ENCODE results near the gene PSD.
A peak's percentile ranks its signal among the peaks of the same experiment; 100 is the strongest.

The PSD gene

GRCh38 chr10:102400598-102401341 is 17.8 kb downstream of the PSD start:
- no peak overlapping the region for H3K27ac ChIP-seq (ENCODE audit: low read depth, low read length)
- H3K9me3 ChIP-seq (ENCODE audit: control insufficient read depth in 5 of 5, low read length in 5 of 5), result no peaks in the 10 kb centered on the region
- no peaks in the 10 kb centered on the region for H3K27me3 ChIP-seq (ENCODE audit: control insufficient read depth in 5 of 5, insufficient read depth in 4 of 5, low read length in 5 of 5)
- H3K4me1 ChIP-seq (ENCODE audit: control insufficient read depth in 5 of 5, insufficient read depth in 5 of 5, low read length in 5 of 5), result peaks cover 3 to 35% (median 25%) of the 10 kb centered on the region in 5 donors
- H3K36me3 ChIP-seq (ENCODE audit: control insufficient read depth in 5 of 5, insufficient read depth in 5 of 5, low read length in 5 of 5), result peaks cover 0 to 53% (median 44%) of the 10 kb centered on the region in 5 donors
- H3K9ac ChIP-seq (ENCODE audit: low read length in 5 of 5), result no peak overlapping the region
- H3K4me3 ChIP-seq (ENCODE audit: low read depth in 1 of 5, low read length in 5 of 5), result no peak overlapping the region

GRCh38 chr10:102400076-102400475 is 18.5 kb downstream of the PSD start:
- no peaks in the 10 kb centered on the region for H3K27me3 ChIP-seq (ENCODE audit: control insufficient read depth in 5 of 5, insufficient read depth in 4 of 5, low read length in 5 of 5)
- no peak overlapping the region for H3K27ac ChIP-seq (ENCODE audit: low read depth, low read length)
- peaks cover 0 to 53% (median 44%) of the 10 kb centered on the region in 5 donors for H3K36me3 ChIP-seq (ENCODE audit: control insufficient read depth in 5 of 5, insufficient read depth in 5 of 5, low read length in 5 of 5)
- H3K9ac ChIP-seq (ENCODE audit: low read length in 5 of 5), result peak overlapping the region in 2 of 5 donors; percentile 43 to 68
- H3K4me1 ChIP-seq (ENCODE audit: control insufficient read depth in 5 of 5, insufficient read depth in 5 of 5, low read length in 5 of 5), result peaks cover 3 to 37% (median 28%) of the 10 kb centered on the region in 5 donors
- no peaks in the 10 kb centered on the region for H3K9me3 ChIP-seq (ENCODE audit: control insufficient read depth in 5 of 5, low read length in 5 of 5)
- H3K4me3 ChIP-seq (ENCODE audit: low read depth in 1 of 5, low read length in 5 of 5), result peak overlapping the region in 1 of 5 donors; percentile 68

- peak overlapping the region; percentile 70 for H3K27ac ChIP-seq (ENCODE audit: low read depth, low read length)
- H3K36me3 ChIP-seq (ENCODE audit: control insufficient read depth in 5 of 5, insufficient read depth in 5 of 5, low read length in 5 of 5), result peaks cover 0 to 53% (median 44%) of the 10 kb centered on the region in 5 donors
- H3K4me3 ChIP-seq (ENCODE audit: low read depth in 1 of 5, low read length in 5 of 5), result peak overlapping the region; percentile 40 to 68 (median 57)
- H3K4me1 ChIP-seq (ENCODE audit: control insufficient read depth in 5 of 5, insufficient read depth in 5 of 5, low read length in 5 of 5), result peaks cover 3 to 44% (median 34%) of the 10 kb centered on the region in 5 donors
- H3K9ac ChIP-seq (ENCODE audit: low read length in 5 of 5), result peak overlapping the region in 4 of 5 donors; percentile 39 to 68 (median 56)
- H3K27me3 ChIP-seq (ENCODE audit: control insufficient read depth in 5 of 5, insufficient read depth in 4 of 5, low read length in 5 of 5), result no peaks in the 10 kb centered on the region
- H3K9me3 ChIP-seq (ENCODE audit: control insufficient read depth in 5 of 5, low read length in 5 of 5), result no peaks in the 10 kb centered on the region
These were observed 19.2 kb downstream of the PSD start for GRCh38 chr10:102399217-102400021.

- Histone ChIP-seq H3K9me3 (ENCODE audit: control insufficient read depth in 5 of 5, low read length in 5 of 5) (no peaks in the 10 kb centered on the region), H3K4me1 (ENCODE audit: control insufficient read depth in 5 of 5, insufficient read depth in 5 of 5, low read length in 5 of 5) (peaks cover 3 to 48% (median 38%) of the 10 kb centered on the region in 5 donors), H3K27me3 (ENCODE audit: control insufficient read depth in 5 of 5, insufficient read depth in 4 of 5, low read length in 5 of 5) (no peaks in the 10 kb centered on the region), H3K9ac (ENCODE audit: low read length in 5 of 5) (peak overlapping the region in 2 of 5 donors; percentile 19 to 68), H3K27ac (ENCODE audit: low read depth, low read length) (peak overlapping the region; percentile 70), H3K36me3 (ENCODE audit: control insufficient read depth in 5 of 5, insufficient read depth in 5 of 5, low read length in 5 of 5) (peaks cover 0 to 53% (median 44%) of the 10 kb centered on the region in 5 donors), H3K4me3 (ENCODE audit: low read depth in 1 of 5, low read length in 5 of 5) (peak overlapping the region in 3 of 5 donors; percentile 40 to 68 (median 47))
These were observed 20.2 kb downstream of the PSD start for GRCh38 chr10:102398172-102399020.

GRCh38 chr10:102397222-102398171 is 21.1 kb downstream of the PSD start:
- Histone ChIP-seq H3K9me3 (ENCODE audit: control insufficient read depth in 5 of 5, low read length in 5 of 5) (no peaks in the 10 kb centered on the region), H3K27me3 (ENCODE audit: control insufficient read depth in 5 of 5, insufficient read depth in 4 of 5, low read length in 5 of 5) (no peaks in the 10 kb centered on the region), H3K9ac (ENCODE audit: low read length in 5 of 5) (peak overlapping the region in 1 of 5 donors; percentile 83), H3K27ac (ENCODE audit: low read depth, low read length) (peak overlapping the region; percentile 96), H3K4me3 (ENCODE audit: low read depth in 1 of 5, low read length in 5 of 5) (peak overlapping the region in 1 of 5 donors; percentile 99), H3K4me1 (ENCODE audit: control insufficient read depth in 5 of 5, insufficient read depth in 5 of 5, low read length in 5 of 5) (peaks cover 3 to 48% (median 39%) of the 10 kb centered on the region in 5 donors), H3K36me3 (ENCODE audit: control insufficient read depth in 5 of 5, insufficient read depth in 5 of 5, low read length in 5 of 5) (peaks cover 0 to 48% (median 41%) of the 10 kb centered on the region in 5 donors)

- no peaks in the 10 kb centered on the region for H3K9me3 ChIP-seq (ENCODE audit: control insufficient read depth in 5 of 5, low read length in 5 of 5)
- no peaks in the 10 kb centered on the region for H3K27me3 ChIP-seq (ENCODE audit: control insufficient read depth in 5 of 5, insufficient read depth in 4 of 5, low read length in 5 of 5)
- H3K4me3 ChIP-seq (ENCODE audit: low read depth in 1 of 5, low read length in 5 of 5), result peak overlapping the region; percentile 82 to 99 (median 95)
- H3K9ac ChIP-seq (ENCODE audit: low read length in 5 of 5), result peak overlapping the region in 4 of 5 donors; percentile 9 to 92 (median 86)
- peaks cover 3 to 48% (median 39%) of the 10 kb centered on the region in 5 donors for H3K4me1 ChIP-seq (ENCODE audit: control insufficient read depth in 5 of 5, insufficient read depth in 5 of 5, low read length in 5 of 5)
- H3K27ac ChIP-seq (ENCODE audit: low read depth, low read length), result peak overlapping the region; percentile 96
- peaks cover 0 to 41% (median 35%) of the 10 kb centered on the region in 5 donors for H3K36me3 ChIP-seq (ENCODE audit: control insufficient read depth in 5 of 5, insufficient read depth in 5 of 5, low read length in 5 of 5)
These were observed 21.8 kb downstream of the PSD start for GRCh38 chr10:102396730-102397151.

- Histone ChIP-seq H3K27ac (ENCODE audit: low read depth, low read length) (peak overlapping the region; percentile 96), H3K9ac (ENCODE audit: low read length in 5 of 5) (peak overlapping the region; percentile 80 to 92 (median 90)), H3K4me3 (ENCODE audit: low read depth in 1 of 5, low read length in 5 of 5) (peak overlapping the region; percentile 82 to 99 (median 95)), H3K36me3 (ENCODE audit: control insufficient read depth in 5 of 5, insufficient read depth in 5 of 5, low read length in 5 of 5) (peaks cover 0 to 36% (median 30%) of the 10 kb centered on the region in 5 donors), H3K4me1 (ENCODE audit: control insufficient read depth in 5 of 5, insufficient read depth in 5 of 5, low read length in 5 of 5) (peaks cover 3 to 48% (median 39%) of the 10 kb centered on the region in 5 donors), H3K9me3 (ENCODE audit: control insufficient read depth in 5 of 5, low read length in 5 of 5) (no peaks in the 10 kb centered on the region), H3K27me3 (ENCODE audit: control insufficient read depth in 5 of 5, insufficient read depth in 4 of 5, low read length in 5 of 5) (no peaks in the 10 kb centered on the region)
These were observed 22.3 kb downstream of the PSD start for GRCh38 chr10:102396317-102396650.

GRCh38 chr10:102395400-102396316 is 22.9 kb downstream of the PSD start, which contains the start of gene NFKB2:
Gene NFKB2 (plus strand): TSS chr10:102395705. CDS start chr10:102395960, 255 bp downstream.
- Histone ChIP-seq H3K4me3 (ENCODE audit: low read depth in 1 of 5, low read length in 5 of 5) (peak within 1 kb of the TSS; percentile 82 to 99 (median 95)), H3K9me3 (ENCODE audit: control insufficient read depth in 5 of 5, low read length in 5 of 5) (no peaks in the 10 kb centered on the region), H3K4me1 (ENCODE audit: control insufficient read depth in 5 of 5, insufficient read depth in 5 of 5, low read length in 5 of 5) (peaks cover 3 to 48% (median 39%) of the 10 kb centered on the region in 5 donors)

More at GRCh38 chr10:102395400-102396316, 22.9 kb downstream of the PSD start, which contains the start of gene NFKB2:
- Histone ChIP-seq H3K36me3 (ENCODE audit: control insufficient read depth in 5 of 5, insufficient read depth in 5 of 5, low read length in 5 of 5) (peaks cover 0 to 30% (median 24%) of the 10 kb centered on the region in 5 donors), H3K27me3 (ENCODE audit: control insufficient read depth in 5 of 5, insufficient read depth in 4 of 5, low read length in 5 of 5) (no peaks in the 10 kb centered on the region), H3K27ac (ENCODE audit: low read depth, low read length) (peak within 1 kb of the TSS; percentile 96), H3K9ac (ENCODE audit: low read length in 5 of 5) (peak within 1 kb of the TSS; percentile 89 to 99 (median 90))
